ENCODE results near the gene RYR2. TPM values are rescaled to one million over a fixed set of nuclear protein-coding genes. Genes with fewer than 3 reads are reported as not detected.

Gene RYR2
- total and polyA plus RNA-seq, 2 of the 8 experiments (the other 6 are each of a cell fraction or from before 2014, with no cell fraction given), result 1.3 to 4.4 TPM

GRCh38 chr1:237457573-237457972 lies 415.6 kb downstream of the RYR2 start (continued):
- no peak for TF ChIP-seq CHD7 (IDR thresholded peaks at IDR 0.05; ENCODE audit: insufficient replicate concordance, low read length)
- no peak for TF ChIP-seq CBX8 (IDR thresholded peaks at IDR 0.05; ENCODE audit: borderline replicate concordance, low read depth, low read length)
- TF ChIP-seq EGR1 (IDR thresholded peaks at IDR 0.05; ENCODE audit: borderline replicate concordance, low read depth, low read length), result no peak
- TF ChIP-seq POLR2A (IDR thresholded peaks at IDR 0.05; ENCODE audit: control extremely low read depth in 1 of 2, low read depth in 2 of 2, low read length in 2 of 2), result no peak
- no peak for TF ChIP-seq TAF1 (IDR thresholded peaks at IDR 0.05; ENCODE audit: low read depth, low read length)
- TF ChIP-seq TAF7 (optimal IDR thresholded peaks at IDR 0.05; ENCODE audit: borderline replicate concordance, low read depth, low read length), result no peak
- TF ChIP-seq BACH1 (IDR thresholded peaks at IDR 0.05; ENCODE audit: low read length), result no peak
- TF ChIP-seq POU5F1 (IDR thresholded peaks at IDR 0.05; ENCODE audit: low read depth, low read length), result no peak
- no peak for TF ChIP-seq GTF2F1 (IDR thresholded peaks at IDR 0.05; ENCODE audit: borderline replicate concordance, low read depth, low read length)
- TF ChIP-seq SP2 (IDR thresholded peaks at IDR 0.05; ENCODE audit: low read length), result no peak
